CD4-positive, alpha-beta T cell treated with Interleukin-15 for 4 hours (primary cell): ENCODE measurements around the gene AHNAK.
"Not testable (repeated sequence)": the region's sequence is repeated elsewhere in the genome, so short reads cannot be mapped to it uniquely, and the experiment has no call there.

Experiments used
- DNase-seq: peaks from one replicate; pipeline ENCODE4 v3.0.0-alpha.2; 2020; ENCODE audit warnings: low spot score

The AHNAK gene

DNA sequence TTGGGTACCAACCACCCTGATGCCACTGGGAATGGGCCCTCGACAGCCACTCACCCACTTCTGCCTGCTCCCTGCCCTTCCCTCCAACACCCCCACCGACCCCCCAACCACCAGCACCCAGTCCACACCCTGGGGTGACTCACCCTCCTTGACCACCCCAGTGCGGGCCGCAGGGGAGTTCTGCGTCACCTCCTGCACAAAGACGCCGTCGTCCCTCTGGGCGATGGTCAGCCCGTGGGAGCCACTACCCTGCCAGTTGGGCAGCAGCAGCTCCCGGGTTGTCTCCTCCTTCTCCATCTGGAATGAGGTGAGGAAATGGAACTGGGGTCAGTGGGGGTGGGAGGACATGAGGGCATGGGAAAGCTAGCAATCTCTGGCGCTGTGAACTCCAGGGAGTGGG lies 10.8 kb downstream of the AHNAK start:
- no peak for DNase-seq

GRCh38 chr11:62534779-62535545 lies 11.6 kb downstream of the AHNAK start:
- no peak for DNase-seq

- DNase-seq: no peak
These were observed 14.5 kb downstream of the AHNAK start for GRCh38 chr11:62532096-62532495.

DNA sequence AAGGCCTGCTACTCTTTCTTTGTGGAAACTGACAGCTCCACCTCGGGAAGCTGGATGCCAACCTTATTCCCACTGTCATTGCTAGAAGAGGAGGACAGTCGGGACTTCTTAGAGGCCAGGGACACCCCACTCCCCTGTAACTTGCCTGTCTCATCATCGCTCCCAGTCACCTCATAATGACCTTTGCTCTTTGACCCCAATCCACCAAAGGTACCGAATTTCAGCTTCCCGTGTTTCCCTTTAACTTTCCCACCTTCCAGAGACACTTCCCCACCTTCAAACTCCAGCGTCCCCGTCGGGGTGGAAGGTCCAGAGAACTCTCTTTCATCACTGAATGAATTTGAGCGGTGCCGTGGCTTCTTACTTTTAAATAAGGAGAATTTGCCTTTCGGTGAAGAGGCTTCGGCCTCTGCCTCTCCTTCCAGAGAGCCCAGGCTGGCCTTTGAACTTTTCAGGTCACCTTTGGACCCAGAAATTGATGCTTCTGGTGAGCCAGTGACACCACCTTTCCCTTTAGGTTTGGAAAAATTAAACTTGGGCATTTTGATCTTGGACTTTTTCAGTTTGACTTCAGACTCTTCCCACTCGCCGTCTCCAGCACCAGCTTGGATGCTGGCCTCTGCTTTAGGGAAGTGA lies 29.8 kb downstream of the AHNAK start:
- DNase-seq: no peak

DNA sequence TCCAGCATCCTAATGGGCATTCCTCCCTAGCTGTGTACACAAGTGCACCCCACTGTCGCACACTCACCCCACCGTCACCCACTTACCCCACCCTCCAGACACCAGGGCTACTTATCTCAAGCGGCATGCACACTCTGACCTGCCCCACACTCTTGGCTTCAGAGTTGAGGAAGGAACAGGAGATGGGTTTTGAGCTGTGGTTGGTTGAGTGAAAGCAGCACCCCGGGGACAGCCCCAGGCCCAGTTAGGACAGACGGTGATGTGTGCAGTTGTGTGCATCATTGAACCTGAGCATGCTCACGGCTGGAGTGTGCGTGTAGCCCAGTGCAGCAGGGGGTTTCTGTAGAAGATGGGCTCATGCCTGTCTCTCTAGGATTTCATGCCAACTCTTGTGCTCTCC lies 32.5 kb downstream of the AHNAK start:
- no peak for DNase-seq

GRCh38 chr11:62513626-62514025 lies 33.0 kb downstream of the AHNAK start:
- no peak for DNase-seq

DNA sequence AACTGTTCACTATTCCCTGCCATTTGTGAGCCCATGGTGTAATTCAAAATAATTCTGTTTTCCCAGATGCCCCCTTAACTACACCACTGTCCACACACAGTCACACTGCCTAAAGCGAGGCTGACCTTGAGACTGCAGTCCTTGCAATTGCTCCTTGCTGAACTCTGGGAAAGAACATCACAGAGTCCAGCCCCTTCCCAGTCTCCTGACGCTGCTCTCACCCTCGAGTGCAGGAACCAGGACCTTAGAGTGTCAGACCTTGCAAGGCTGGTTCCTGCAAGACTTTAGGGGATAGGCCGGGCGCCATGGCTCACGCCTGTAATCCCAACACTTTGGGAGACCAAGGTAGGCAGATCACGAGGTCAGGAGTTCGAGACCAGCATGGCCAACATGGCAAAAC lies 33.6 kb downstream of the AHNAK start:
- no peak for DNase-seq

DNA sequence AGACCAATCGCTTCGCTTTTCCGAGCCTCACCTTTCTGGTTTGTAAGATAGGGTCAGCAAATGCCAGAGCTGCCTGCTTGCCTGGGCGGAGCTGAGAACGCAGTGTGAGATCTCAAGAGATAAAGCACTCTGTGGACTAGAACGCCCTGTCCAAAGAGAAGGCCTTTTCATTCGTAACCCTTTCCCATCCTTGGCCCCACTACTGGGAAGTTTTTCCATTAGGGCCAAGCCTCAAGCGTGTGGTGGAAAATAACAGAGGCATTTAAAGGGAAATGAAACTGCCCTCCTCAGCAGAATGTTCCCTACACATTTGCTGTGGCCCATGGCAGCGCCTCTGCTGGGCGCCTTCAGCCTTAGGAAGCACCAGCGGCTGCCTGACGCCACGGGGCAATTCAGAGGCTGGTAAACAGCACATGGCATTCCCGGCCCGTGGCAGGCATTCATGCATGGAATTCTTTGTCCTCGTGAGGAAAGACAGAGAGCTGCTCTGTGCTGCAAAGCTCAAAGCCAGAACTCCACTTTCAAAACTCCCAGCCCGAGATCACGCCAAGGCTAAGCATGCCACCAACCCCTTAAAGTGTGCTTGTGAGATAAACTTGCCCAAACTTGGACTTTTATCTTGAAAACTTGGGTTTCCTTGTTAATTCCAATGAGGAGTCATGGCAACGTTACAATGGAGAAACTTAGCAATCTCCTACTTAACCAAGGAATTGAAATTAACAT lies 38.1 kb downstream of the AHNAK start:
- no peak for DNase-seq

GRCh38 chr11:62507125-62507422 lies 39.5 kb downstream of the AHNAK start:
- DNase-seq: no peak

DNA sequence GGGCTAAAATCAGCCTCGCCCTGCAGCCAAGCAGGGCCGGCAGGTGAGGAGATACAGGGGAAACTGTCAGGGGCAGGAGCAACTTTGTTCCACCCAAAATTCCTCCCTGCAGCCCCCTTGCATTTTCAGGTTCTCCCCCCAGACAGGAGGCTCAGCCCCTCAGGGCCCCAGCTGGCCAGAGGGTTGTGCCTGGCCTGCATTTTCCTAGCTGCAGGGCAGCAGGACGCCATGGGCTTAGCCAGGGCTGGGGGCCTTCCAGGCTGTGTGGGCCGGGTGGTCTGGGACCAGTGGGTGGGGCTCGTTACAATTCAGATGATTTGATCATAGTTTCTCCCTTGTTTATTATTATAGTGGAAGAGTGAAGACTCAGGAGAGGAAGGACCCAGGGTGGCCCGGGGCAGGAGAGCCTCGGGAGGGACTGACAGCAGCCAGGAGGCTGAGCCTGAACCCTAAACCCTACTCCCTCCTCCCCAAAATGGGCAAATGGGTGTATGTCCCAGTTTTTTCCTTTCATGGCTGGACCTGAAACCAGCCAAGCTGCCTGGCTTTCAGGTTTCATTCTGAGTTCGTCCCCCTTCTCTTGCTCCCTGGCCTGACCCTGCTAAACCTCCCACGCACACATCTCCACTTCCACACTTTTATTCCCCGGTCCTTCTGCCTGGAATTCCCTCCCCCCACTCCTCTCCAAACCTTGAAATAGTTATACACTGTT lies 40.0 kb downstream of the AHNAK start:
- DNase-seq: no peak

GRCh38 chr11:62505440-62506091 lies 41.0 kb downstream of the AHNAK start:
- no peak for DNase-seq

GRCh38 chr11:62505059-62505439 lies 41.6 kb downstream of the AHNAK start:
- no peak for DNase-seq

DNA sequence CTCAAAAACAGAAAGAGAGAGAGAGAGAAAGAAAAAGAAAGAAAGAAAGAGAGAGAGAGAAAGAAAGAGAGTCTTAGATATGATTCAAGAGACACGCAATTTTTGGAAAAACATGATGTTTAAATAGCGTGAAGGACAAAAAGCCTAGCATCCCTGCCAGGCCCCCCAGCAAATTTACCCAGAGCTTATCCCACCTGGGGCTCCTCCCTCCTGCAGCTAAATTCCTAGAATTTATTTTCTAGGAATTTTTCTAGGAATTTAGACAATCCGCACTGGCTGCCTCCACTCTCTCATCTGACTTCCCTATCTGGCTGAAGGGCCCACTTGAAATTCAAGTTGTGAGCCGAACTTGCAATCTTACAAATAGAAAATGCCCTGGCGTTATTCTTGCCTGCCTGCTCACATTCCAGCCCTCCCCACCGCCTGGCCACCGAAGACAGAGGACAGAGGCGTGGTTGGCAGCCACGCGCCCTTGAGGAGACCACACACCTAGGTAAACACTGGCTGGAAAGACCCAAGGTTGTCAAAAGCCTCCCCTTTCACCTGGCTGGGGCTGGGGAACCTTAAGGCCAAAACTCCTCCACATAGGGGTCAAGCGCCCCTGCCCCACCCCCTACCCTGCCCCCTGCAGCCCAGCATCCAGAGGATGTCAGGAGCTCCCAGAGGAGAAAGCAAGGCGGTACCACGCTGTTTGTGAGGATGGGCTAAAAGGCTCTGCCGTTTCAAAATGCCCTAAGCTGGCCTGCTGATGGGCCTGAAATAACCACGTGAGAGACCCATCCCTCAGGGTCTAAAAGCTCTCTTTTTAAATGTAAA lies 42.2 kb downstream of the AHNAK start:
- DNase-seq: no peak

DNA sequence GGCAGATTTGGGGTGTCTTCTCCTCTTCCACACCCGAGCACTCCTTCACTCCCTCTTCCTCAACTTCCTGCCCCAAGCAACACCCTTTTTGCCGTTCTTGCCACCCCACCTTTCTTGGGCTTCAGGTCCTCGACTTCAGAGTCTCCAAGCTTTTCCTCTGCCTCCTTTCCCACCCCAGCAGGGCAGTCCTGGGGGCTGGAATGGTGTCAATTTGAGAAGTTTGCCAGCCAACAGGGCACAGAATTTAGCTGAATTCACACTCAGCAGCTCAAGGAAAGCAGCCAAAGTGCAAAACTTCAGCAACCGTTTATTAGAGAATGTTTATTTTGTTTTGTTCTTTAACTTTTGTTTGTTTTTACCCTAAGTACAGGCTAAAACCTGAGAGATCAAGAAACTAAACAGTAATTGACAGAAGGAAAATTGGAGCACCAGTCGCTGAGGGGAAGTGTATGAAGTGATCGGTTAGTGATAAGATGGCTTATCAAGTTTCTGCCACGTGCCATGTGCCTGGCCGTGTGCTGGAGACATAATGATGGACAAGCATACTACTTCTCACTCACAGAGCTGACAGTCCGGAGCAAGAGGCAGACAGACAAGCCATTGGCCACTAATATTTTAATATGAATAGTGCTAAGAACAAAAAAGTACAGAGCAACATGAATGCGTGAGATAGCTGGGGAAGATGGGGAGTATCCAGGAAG lies 44.4 kb downstream of the AHNAK start:
- no peak for DNase-seq

DNA sequence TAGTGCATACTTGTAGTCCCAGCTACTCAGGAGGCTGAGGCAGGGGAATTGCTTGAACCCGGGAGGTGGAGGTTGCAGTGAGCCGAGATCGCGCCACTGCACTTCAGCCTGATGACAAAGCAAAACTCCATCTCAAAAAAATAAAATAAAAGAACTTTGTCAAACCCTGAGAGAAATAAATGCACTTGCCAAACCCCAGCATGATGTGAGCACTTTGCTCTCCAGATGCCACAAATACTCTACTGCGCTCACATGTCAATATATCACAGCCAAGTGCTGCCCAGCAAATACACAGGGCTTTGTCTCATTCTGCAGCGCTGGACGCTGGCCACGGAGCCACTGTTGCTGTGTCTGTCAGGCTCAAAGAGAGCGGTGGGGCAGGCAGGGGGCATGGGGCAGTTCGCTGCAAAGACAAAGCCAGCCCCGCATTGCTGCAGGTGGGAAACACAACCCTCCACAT lies 45.1 kb downstream of the AHNAK start:
- DNase-seq: no peak

- no peak for DNase-seq
These were observed 46.0 kb downstream of the AHNAK start for GRCh38 chr11:62500650-62501030.

- DNase-seq: no peak
These were observed 46.5 kb downstream of the AHNAK start for GRCh38 chr11:62499944-62500649.

DNA sequence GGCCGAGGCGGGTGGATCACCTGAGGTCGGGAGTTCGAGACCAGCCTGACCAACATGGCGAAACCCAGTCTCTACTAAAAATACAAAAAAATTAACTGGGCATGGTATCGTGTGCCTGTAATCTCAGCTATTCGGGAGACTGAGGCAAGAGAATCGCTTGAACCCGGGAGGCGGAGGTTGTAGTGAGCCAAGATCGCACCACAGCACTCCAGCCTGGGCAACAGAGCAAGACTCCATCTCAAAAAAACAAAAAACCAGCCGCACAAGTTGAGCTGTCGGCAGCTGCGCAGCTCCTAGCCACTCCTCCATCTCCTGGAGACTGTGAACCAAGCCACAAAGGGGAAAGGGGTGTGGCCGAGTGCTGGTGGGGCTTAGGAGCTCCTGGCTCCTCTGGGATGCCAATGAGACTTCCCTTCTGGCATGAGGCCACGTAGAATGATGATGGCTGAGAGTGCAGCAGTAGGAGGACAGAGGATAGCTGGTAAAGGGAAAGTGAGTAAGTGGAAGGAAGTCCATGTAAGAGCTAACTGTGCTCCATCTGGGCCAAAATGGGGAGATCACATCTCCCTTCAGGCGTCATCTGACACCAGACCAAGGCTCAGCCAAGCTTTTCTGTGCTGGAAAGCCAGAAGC lies 47.2 kb downstream of the AHNAK start:
- not testable (repeated sequence) for DNase-seq

- DNase-seq: no peak
These were observed 47.9 kb downstream of the AHNAK start for GRCh38 chr11:62498492-62499286.
